HG02973 (cell line): ENCODE results near the gene GHDC.

Experiments used
- ATAC-seq: cut with Tn5 transposase; IDR thresholded peaks from one replicate; pipeline ENCODE4 v1.9.1; 2021; ENCODE audit warnings: moderate library complexity; ENCODE audit not compliant: unreplicated experiment

The GHDC gene

GRCh38 chr17:42183741-42184711 lies 10.3 kb downstream of the GHDC start:
- peak; percentile 50 for ATAC-seq

GRCh38 chr17:42182927-42183734 lies 11.2 kb downstream of the GHDC start:
- ATAC-seq, result no peak

- no peak for ATAC-seq
Measured at GRCh38 chr17:42181851-42182207, 12.5 kb downstream of the GHDC start.

- ATAC-seq, result no peak
Measured at GRCh38 chr17:42180922-42181850, 13.1 kb downstream of the GHDC start, which contains the start of gene KCNH4. Gene KCNH4, minus strand, starts transcription at chr17:42181142. Its CDS starts 197 bp downstream, at chr17:42180945.

GRCh38 chr17:42180411-42180921 lies 13.8 kb downstream of the GHDC start:
- ATAC-seq, result no peak

GRCh38 chr17:42179911-42180410 lies 14.3 kb downstream of the GHDC start:
- no peak for ATAC-seq

GRCh38 chr17:42179335-42179734 lies 15.0 kb downstream of the GHDC start:
- ATAC-seq, result no peak

GRCh38 chr17:42178817-42179216 lies 15.5 kb downstream of the GHDC start:
- ATAC-seq, result no peak

- ATAC-seq, result no peak
Measured at GRCh38 chr17:42177684-42178083, 16.6 kb downstream of the GHDC start.

GRCh38 chr17:42174126-42174783 lies 20.0 kb downstream of the GHDC start:
- ATAC-seq, result no peak

GRCh38 chr17:42171831-42172230 lies 22.5 kb downstream of the GHDC start:
- no peak for ATAC-seq

- ATAC-seq, result no peak
Measured at GRCh38 chr17:42169351-42169750, 24.9 kb downstream of the GHDC start.

GRCh38 chr17:42167807-42168206 lies 26.5 kb downstream of the GHDC start:
- no peak for ATAC-seq

GRCh38 chr17:42166196-42166763 lies 28.0 kb downstream of the GHDC start:
- no peak for ATAC-seq

- ATAC-seq, result no peak
Measured at GRCh38 chr17:42165751-42166150, 28.5 kb downstream of the GHDC start.

- no peak for ATAC-seq
Measured at GRCh38 chr17:42163696-42164407, 30.4 kb downstream of the GHDC start.

GRCh38 chr17:42163113-42163512 lies 31.2 kb downstream of the GHDC start:
- no peak for ATAC-seq

GRCh38 chr17:42160531-42160910 lies 33.8 kb downstream of the GHDC start:
- no peak for ATAC-seq
